GM23338 (cell line): ENCODE data around the gene FOXP1.

Experiments used
- CREB1 ChIP-seq: fragments of 250-450 bp; sonication (Bioruptor Pico); IDR thresholded peaks from 2 replicates; pipeline ENCODE4 v1.5.0; 2020; ENCODE audit warnings: low read depth, mild to moderate bottlenecking, moderate library complexity
- CTCF ChIP-seq, 2 experiments: fragments of 200-600 bp in 1 of 2; sonication (generic) in 1 of 2; conservative IDR thresholded peaks; 2 replicates each; pipeline versions ENCODE4 v1.5.1 to v1.6.1; 2016 to 2017; ENCODE audit warnings: antibody characterized with exemption in 2 of 2, low read depth in 2 of 2, mild to moderate bottlenecking in 2 of 2, moderate library complexity in 1 of 2
- EZH2 ChIP-seq: fragments of 200-600 bp; sonication (generic); IDR thresholded peaks from one replicate; pipeline ENCODE4 v1.8.0; 2017; ENCODE audit warnings: antibody characterized with exemption, mild to moderate bottlenecking, low read depth; ENCODE audit not compliant: unreplicated experiment
- POLR2AphosphoS5 ChIP-seq: IDR thresholded peaks from 2 replicates; pipeline ENCODE4 v1.6.1; 2016; ENCODE audit warnings: antibody characterized with exemption, low read depth

GRCh38 chr3:71378509-71378908 lies 205.0 kb downstream of the FOXP1 start:
- TF ChIP-seq CTCF (conservative IDR thresholded peaks at IDR 0.05; ENCODE audit: low read depth in 2 of 2) (no peak), CREB1 (CRISPR knock-in tag) (no peak), EZH2 (no peak), POLR2AphosphoS5 (no peak)
